GM21786 (cell line): ENCODE data around the gene ADAMTS14.

Source experiments
- ATAC-seq: cut with Tn5 transposase; IDR thresholded peaks from one replicate; pipeline ENCODE4 v1.9.1; 2021; ENCODE audit not compliant: unreplicated experiment

The ADAMTS14 gene

DNA sequence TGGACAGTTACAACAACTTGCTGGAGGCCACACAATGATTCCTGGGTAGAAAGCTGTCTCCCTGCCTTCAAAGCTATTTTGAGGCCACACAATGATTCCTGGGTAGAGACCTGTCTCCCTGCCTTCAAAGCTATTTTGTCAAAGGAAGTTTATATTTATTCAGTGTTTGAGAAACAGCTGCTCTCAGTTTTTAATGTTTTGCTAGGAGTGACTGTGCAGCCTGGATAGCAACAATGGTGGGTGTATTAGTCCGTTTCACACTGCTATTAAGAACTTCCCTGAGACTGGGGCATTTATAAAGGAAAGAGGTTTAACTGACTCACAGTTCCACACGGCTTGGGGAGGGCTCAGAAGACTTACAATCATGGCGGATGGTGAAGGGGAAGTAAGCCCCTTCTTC is 139.6 kb downstream of the ADAMTS14 start:
- ATAC-seq: no peak
